GM18505 (cell line): ENCODE data around the gene ULK4.
"Not testable (repeated sequence)": the region's sequence is repeated elsewhere in the genome, so short reads cannot be mapped to it uniquely, and the experiment has no call there.

Source experiments
- ATAC-seq: cut with Tn5 transposase; IDR thresholded peaks from one replicate; pipeline ENCODE4 v1.9.1; 2021; ENCODE audit not compliant: unreplicated experiment
- POLR2A ChIP-seq: IDR thresholded peaks from 4 replicates; pipeline ENCODE4 v1.6.1; 2011; ENCODE audit warnings: borderline replicate concordance; ENCODE audit not compliant: insufficient read depth, insufficient read length; ENCODE audit errors: extremely low read depth

The ULK4 gene

GRCh38 chr3:41498847-41499246, 463.1 kb downstream of the ULK4 start:
- no peak for ATAC-seq
- no peak for TF ChIP-seq POLR2A

GRCh38 chr3:41490360-41490759, 471.5 kb downstream of the ULK4 start:
- no peak for ATAC-seq
- TF ChIP-seq POLR2A: no peak

DNA sequence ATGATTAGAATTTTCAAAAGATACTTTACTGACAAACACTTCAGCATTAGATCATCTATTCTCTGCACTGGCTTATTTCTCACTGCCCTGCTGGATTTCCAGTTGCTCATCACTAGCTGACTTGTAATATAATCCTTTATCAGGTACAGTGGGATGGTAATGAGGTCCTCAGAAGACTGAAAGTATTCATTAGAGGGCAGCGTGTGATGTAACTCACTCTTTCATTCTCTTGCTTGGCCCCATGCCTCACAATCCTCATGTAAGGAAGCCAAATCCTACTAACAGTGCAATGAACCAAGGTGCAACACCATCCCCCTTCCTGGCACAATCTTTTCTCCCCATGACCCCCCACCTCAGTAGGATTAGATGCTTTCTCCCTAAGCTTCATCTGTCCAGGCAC, 472.7 kb downstream of the ULK4 start:
- no peak for TF ChIP-seq POLR2A
- no peak for ATAC-seq

GRCh38 chr3:41488501-41488900, 473.4 kb downstream of the ULK4 start:
- no peak for TF ChIP-seq POLR2A
- no peak for ATAC-seq

DNA sequence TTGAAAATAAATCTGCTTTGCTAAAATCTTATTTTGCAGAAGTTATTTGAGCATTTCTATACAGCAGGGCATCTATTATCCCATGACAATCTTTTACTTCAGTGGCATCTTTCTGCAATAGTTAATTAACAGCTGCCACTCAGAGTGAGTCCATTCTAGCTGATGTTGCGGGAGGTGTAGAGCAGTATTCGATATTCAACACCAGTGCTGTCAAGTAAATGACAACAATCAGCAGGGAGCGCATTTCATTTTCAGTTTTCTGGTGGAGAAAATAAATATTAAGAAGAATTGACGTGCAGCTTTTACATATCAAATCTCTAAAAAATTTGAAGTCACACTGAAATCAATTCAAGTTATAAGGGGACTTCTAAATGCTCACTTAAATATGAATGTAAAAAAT, 476.4 kb downstream of the ULK4 start:
- no peak for TF ChIP-seq POLR2A
- no peak for ATAC-seq

DNA sequence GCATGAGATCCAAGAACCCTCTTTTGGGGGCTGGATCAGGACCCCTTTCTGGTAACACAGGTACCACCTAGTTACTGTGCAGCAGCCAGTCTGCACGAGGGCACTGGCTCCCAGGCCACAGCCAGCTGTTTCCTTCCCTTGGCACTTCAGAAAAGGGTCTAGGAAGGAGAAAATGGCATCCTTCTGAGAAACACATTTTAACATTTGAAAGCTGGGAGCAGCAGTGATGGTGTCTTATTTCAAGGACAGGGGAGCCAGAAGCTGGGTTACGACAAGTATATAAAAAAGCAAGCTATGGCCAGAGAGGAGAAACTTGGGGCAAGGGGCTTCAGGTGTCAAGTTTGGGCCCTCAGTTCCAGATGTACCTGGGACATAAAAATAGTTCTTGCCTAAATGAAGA, 479.8 kb downstream of the ULK4 start:
- ATAC-seq: no peak
- TF ChIP-seq POLR2A: no peak

DNA sequence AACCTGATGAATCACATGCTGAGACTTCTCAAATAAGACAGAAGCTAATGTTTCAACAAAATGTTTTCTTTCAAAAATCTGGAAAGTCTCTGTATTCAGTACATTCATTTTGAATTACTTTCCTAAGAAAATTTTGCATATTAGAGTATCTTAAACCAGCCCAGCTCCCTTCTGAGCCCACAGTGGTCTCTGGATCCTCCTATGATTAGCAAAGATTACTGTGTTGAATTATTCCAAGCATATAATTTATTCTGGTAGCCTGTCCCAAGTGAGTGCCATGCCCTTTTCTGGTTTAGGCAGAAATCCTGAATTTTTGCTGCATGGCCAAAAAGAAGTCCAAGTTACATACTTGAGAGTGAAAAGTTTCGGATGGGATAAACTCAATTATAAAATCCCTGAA, 483.6 kb downstream of the ULK4 start:
- ATAC-seq: no peak
- no peak for TF ChIP-seq POLR2A

DNA sequence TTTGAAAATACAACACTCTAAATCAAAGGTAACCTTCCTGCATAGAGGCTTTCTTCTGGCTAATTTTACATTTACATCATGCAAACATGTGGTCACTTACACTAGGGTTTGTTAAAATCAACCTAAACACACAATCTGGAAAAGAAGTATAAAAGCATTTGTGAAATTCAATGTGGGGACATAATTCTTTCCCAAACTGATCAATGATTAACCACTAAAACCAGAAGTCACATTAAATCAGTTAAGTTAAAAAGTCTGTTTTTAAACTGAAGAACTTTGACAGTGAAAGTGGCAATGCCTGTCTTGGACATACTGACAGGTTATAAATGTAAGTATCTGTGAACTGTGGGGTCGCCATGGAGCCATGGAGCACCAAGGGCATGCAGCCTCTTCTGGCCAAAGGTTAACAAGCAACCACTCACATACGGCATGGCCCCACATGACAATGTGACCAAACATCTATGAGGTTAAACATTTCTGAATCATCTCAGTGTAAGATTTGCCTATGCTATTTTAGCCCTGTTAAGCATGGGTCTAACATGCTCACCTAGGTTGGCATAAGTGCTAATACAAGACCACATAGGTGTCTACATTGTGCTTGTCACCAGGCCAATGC, 484.4 kb downstream of the ULK4 start:
- ATAC-seq: no peak
- no peak for TF ChIP-seq POLR2A

- no peak for ATAC-seq
- TF ChIP-seq POLR2A: no peak
These were observed 492.8 kb downstream of the ULK4 start for GRCh38 chr3:41469083-41469482.

- no peak for TF ChIP-seq POLR2A
These were observed 494.4 kb downstream of the ULK4 start for GRCh38 chr3:41467481-41467880.

GRCh38 chr3:41464858-41465257, 497.0 kb downstream of the ULK4 start:
- no peak for ATAC-seq
- TF ChIP-seq POLR2A: no peak

More at GRCh38 chr3:41467481-41467880, 494.4 kb downstream of the ULK4 start:
- ATAC-seq: no peak

DNA sequence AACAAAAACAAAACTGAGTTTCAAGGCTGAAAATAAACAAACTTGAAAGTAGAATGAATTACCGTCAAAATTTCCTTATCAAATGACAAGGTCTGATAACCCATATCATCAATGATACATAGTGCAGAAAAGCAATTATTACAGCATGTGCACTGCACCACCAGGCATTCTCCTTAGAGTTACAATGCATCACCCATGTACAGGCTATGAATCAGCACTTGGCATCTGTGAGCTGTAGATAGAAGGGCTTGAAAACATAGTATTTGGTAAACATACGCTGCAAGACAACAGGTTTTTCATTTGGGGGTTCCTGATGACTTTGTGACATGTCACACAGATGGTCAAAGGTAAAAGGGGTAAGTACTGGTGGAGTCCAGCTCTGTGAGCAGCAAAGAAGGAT, 497.5 kb downstream of the ULK4 start:
- no peak for TF ChIP-seq POLR2A
- no peak for ATAC-seq

DNA sequence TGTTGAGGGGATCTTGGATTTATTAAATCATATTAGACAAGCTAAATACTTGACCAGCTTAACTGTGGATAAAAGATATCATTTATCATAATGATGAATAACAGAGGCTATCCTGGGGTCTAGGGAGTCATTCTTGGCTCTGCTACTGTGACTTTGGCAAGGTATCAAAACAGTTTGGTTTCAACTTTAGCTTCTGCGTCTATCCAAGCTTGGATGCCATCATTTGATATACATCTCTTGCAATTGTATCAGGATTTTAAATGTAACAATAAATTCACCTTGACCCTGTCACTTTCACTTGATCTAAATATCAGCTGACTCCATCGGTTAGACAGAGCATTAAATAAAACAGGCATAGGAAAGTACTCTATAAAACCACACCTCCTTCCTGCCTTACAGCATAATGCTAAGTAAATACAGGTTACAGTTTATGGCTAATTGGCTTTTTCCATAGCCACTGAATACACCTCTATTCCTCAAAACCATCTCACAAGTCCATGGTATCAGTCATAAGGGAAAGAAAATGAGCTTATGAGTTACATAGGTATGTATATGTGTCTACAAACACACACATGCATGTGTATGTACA, 499.7 kb downstream of the ULK4 start:
- no peak for TF ChIP-seq POLR2A
- ATAC-seq: no peak

- no peak for TF ChIP-seq POLR2A
- ATAC-seq: no peak
These were observed 501.2 kb downstream of the ULK4 start for GRCh38 chr3:41460736-41461135.

DNA sequence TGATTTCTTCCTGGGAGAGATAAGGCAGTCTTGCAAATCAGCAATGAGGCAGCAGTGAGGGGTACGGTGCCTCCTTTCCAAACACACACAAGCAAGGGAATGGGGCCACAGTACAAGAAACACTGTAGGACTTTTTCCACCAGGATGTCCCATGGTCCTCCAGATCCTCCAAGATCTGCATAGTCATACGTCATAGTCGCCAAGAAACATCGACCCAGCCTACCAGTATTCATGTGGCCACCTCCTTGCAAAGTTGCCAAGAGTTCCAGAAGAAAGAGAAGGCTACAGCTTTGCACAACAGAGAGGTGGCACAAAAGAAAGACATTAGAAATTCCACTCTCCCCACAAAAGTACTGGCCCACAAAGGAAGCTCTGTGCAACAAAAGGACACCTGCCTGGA, 504.7 kb downstream of the ULK4 start:
- no peak for ATAC-seq

GRCh38 chr3:41456162-41456561, 505.7 kb downstream of the ULK4 start:
- no peak for ATAC-seq
- TF ChIP-seq POLR2A: no peak

More for the DNA sequence above, 504.7 kb downstream of the ULK4 start:
- TF ChIP-seq POLR2A: no peak

GRCh38 chr3:41453618-41454017, 508.3 kb downstream of the ULK4 start:
- ATAC-seq: not testable (repeated sequence)
